Progenitor cell of endocrine pancreas (in vitro differentiated cells): ENCODE data around the gene CXCR5. TPM values are rescaled to one million over a fixed set of nuclear protein-coding genes. Genes with fewer than 3 reads are reported as not detected.
A peak's percentile ranks its signal among the peaks of the same experiment; 100 is the strongest.

ENCODE experiments used
- DNase-seq: peaks from one replicate; pipeline ENCODE4 v3.0.0; 2021; ENCODE audit warnings: low spot score; ENCODE audit not compliant: unreplicated experiment
- H3K27ac Mint-ChIP-seq: 2 replicates; pipeline ENCODE4 v1.8.0; 2021; ENCODE audit warnings: mild to moderate bottlenecking, moderate library complexity, mixed read lengths
- H3K27me3 Mint-ChIP-seq: 2 replicates; pipeline ENCODE4 v1.8.0; 2021; ENCODE audit warnings: mixed read lengths
- H3K36me3 Mint-ChIP-seq: 2 replicates; pipeline ENCODE4 v1.8.0; 2022; ENCODE audit warnings: mixed read lengths; ENCODE audit not compliant: insufficient read depth
- H3K4me1 Mint-ChIP-seq: 2 replicates; pipeline ENCODE4 v1.8.0; 2021; ENCODE audit warnings: low read depth, mixed read lengths
- H3K4me3 Mint-ChIP-seq: 2 replicates; pipeline ENCODE4 v1.8.0; 2021; ENCODE audit warnings: low read depth, mild to moderate bottlenecking, moderate library complexity, mixed read lengths
- H3K9me3 Mint-ChIP-seq: 2 replicates; pipeline ENCODE4 v1.8.0; 2021; ENCODE audit warnings: low read depth, mixed read lengths
- CTCF ChIP-seq: fragments of 200-600 bp; sonication (generic); IDR thresholded peaks from one replicate; pipeline ENCODE4 v1.5.0; 2021; ENCODE audit warnings: antibody characterized with exemption, mild to moderate bottlenecking; ENCODE audit not compliant: unreplicated experiment
- total RNA-seq: library from RNA; stranded (reverse); gene quantifications from 2 replicates; pipeline ENCODE4 v1.2.1, GENCODE V29; 2021

The CXCR5 gene
- total RNA-seq, 1 donor from 2014 or later, result not detected

- H3K27me3 Mint-ChIP-seq, result peaks cover 9% of the 10 kb centered on the region
- H3K4me1 Mint-ChIP-seq, result peaks cover 32% of the 10 kb centered on the region
- no peaks in the 10 kb centered on the region for H3K36me3 Mint-ChIP-seq
- no peak for TF ChIP-seq CTCF
- no peaks in the 10 kb centered on the region for H3K9me3 Mint-ChIP-seq
- peak overlapping the region; percentile 97 for H3K27ac Mint-ChIP-seq
- DNase-seq, result no peak
- peak overlapping the region; percentile 94 for H3K4me3 Mint-ChIP-seq
Observed at GRCh38 chr11:118927554-118928100, 43.9 kb downstream of the CXCR5 start.

GRCh38 chr11:118928101-118928869 lies 44.6 kb downstream of the CXCR5 start:
- DNase-seq, result peak; percentile 89
- TF ChIP-seq CTCF, result peak; percentile 94
- Mint-ChIP-seq H3K9me3 (no peaks in the 10 kb centered on the region), H3K4me3 (peak overlapping the region; percentile 94), H3K27me3 (peaks cover 9% of the 10 kb centered on the region), H3K27ac (peak overlapping the region; percentile 97), H3K4me1 (peaks cover 28% of the 10 kb centered on the region), H3K36me3 (no peaks in the 10 kb centered on the region)

- Mint-ChIP-seq H3K4me3 (peak overlapping the region; percentile 94), H3K36me3 (no peaks in the 10 kb centered on the region), H3K27me3 (peaks cover 9% of the 10 kb centered on the region), H3K9me3 (no peaks in the 10 kb centered on the region), H3K4me1 (peaks cover 22% of the 10 kb centered on the region), H3K27ac (peak overlapping the region; percentile 97)
- TF ChIP-seq CTCF, result peak; percentile 29
- DNase-seq, result no peak
Observed at GRCh38 chr11:118928870-118929500, 45.3 kb downstream of the CXCR5 start.

- DNase-seq, result peak; percentile 73
- Mint-ChIP-seq H3K36me3 (no peaks in the 10 kb centered on the region), H3K9me3 (no peaks in the 10 kb centered on the region), H3K27me3 (peaks cover 9% of the 10 kb centered on the region), H3K4me3 (peak overlapping the region; percentile 94), H3K27ac (peak overlapping the region; percentile 97), H3K4me1 (peaks cover 16% of the 10 kb centered on the region)
- no peak for TF ChIP-seq CTCF
Observed at GRCh38 chr11:118929501-118930093, 45.9 kb downstream of the CXCR5 start.

GRCh38 chr11:118930094-118930712 lies 46.5 kb downstream of the CXCR5 start:
- Mint-ChIP-seq H3K4me1 (peaks cover 15% of the 10 kb centered on the region), H3K36me3 (no peaks in the 10 kb centered on the region), H3K27me3 (peaks cover 9% of the 10 kb centered on the region), H3K27ac (peak overlapping the region; percentile 97), H3K9me3 (no peaks in the 10 kb centered on the region), H3K4me3 (peak overlapping the region; percentile 94)
- DNase-seq, result peak; percentile 92
- peak; percentile 87 for TF ChIP-seq CTCF
